GM18499 (cell line): ENCODE data around the gene LMO2.
A peak's percentile ranks its signal among the peaks of the same experiment; 100 is the strongest.

Experiments used
- ATAC-seq: cut with Tn5 transposase; IDR thresholded peaks from one replicate; pipeline ENCODE4 v1.9.1; 2021; ENCODE audit warnings: moderate number of reproducible peaks; ENCODE audit not compliant: insufficient read depth, unreplicated experiment

LMO2 gene

GRCh38 chr11:33916736-33917135, 24.9 kb upstream of the LMO2 start:
- no peak for ATAC-seq

- no peak for ATAC-seq
Observed at GRCh38 chr11:33915526-33915925, 23.6 kb upstream of the LMO2 start.

- no peak for ATAC-seq
Observed at GRCh38 chr11:33913991-33914390, 22.1 kb upstream of the LMO2 start.

GRCh38 chr11:33912405-33913361, 20.8 kb upstream of the LMO2 start:
- peak; percentile 81 for ATAC-seq

GRCh38 chr11:33910958-33911339, 19.1 kb upstream of the LMO2 start:
- no peak for ATAC-seq

- no peak for ATAC-seq
Observed at GRCh38 chr11:33910296-33910957, 18.6 kb upstream of the LMO2 start.

GRCh38 chr11:33909552-33909951, 17.7 kb upstream of the LMO2 start:
- ATAC-seq = no peak

GRCh38 chr11:33909150-33909549, 17.3 kb upstream of the LMO2 start:
- no peak for ATAC-seq

GRCh38 chr11:33907421-33907820, 15.5 kb upstream of the LMO2 start:
- no peak for ATAC-seq

GRCh38 chr11:33906484-33907186, 14.8 kb upstream of the LMO2 start:
- ATAC-seq = no peak

- ATAC-seq = no peak
Observed at GRCh38 chr11:33904102-33904501, 12.2 kb upstream of the LMO2 start.

- ATAC-seq = no peak
Observed at GRCh38 chr11:33900159-33900840, 8.4 kb upstream of the LMO2 start.

GRCh38 chr11:33899400-33900037, 7.6 kb upstream of the LMO2 start:
- ATAC-seq = no peak

- ATAC-seq = no peak
Observed at GRCh38 chr11:33898957-33899356, 7.1 kb upstream of the LMO2 start.

GRCh38 chr11:33897761-33898375, 6.0 kb upstream of the LMO2 start:
- no peak for ATAC-seq

- ATAC-seq = no peak
Observed at GRCh38 chr11:33896911-33897310, 5.0 kb upstream of the LMO2 start.

GRCh38 chr11:33895752-33896137, 3.9 kb upstream of the LMO2 start:
- no peak for ATAC-seq

- no peak for ATAC-seq
Observed at GRCh38 chr11:33894398-33894746, 2.5 kb upstream of the LMO2 start.

- peak; percentile 69 for ATAC-seq
Observed at GRCh38 chr11:33893711-33894397, 2.0 kb upstream of the LMO2 start.
